IPS-11a (cell line): ENCODE data around the gene SPAG16.
"Not testable (repeated sequence)": the region's sequence is repeated elsewhere in the genome, so short reads cannot be mapped to it uniquely, and the experiment has no call there.

Experiments used
- H3K4me3 ChIP-seq: one replicate; pipeline ENCODE4 v1.5.1; 2013; ENCODE audit warnings: low read depth, low read length, control low read depth

Gene SPAG16

DNA sequence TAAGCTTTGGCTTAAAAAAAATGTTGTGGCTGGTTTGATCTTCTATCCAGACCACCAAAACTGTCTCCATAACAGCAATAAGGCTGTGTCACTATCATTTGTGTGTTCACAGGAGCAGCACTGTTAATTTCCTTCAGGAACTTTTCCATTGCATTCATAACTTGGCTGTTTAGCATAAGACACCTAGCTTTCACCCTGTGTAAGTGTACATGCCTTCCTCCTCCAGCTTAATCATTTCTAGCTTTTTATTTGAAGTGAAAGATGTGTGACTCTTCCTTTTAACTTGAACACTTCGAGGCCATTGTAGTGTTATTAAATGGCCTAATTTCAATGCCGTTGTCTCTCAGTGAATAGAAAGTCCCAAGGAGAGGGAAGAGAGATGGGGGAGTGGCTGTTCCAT lies 773.7 kb downstream of the SPAG16 start:
- H3K4me3 ChIP-seq: no peak overlapping the region

GRCh38 chr2:214062279-214062678 lies 778.0 kb downstream of the SPAG16 start:
- H3K4me3 ChIP-seq: not testable (repeated sequence)

- no peak overlapping the region for H3K4me3 ChIP-seq
Measured at GRCh38 chr2:214064471-214064870, 780.2 kb downstream of the SPAG16 start.

DNA sequence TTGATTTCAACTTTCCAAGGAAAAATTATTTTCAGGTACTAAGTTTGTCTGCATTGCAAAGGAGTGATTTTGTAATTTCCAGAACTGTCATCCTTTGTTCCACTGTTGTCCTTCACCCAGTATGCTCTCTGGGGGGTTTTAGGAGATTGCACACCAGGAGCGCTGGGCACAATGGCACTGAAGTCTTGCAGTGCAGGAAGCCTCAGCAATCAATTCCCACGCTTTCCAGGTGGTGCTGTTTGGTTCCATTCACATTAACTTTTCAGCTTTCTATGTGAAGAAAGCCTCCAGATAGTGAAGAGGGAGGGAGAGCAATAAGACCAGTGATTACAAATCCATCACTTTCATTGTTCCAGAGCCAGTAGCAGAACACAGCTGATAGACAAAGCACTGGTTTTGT lies 782.6 kb downstream of the SPAG16 start:
- H3K4me3 ChIP-seq: no peak overlapping the region

DNA sequence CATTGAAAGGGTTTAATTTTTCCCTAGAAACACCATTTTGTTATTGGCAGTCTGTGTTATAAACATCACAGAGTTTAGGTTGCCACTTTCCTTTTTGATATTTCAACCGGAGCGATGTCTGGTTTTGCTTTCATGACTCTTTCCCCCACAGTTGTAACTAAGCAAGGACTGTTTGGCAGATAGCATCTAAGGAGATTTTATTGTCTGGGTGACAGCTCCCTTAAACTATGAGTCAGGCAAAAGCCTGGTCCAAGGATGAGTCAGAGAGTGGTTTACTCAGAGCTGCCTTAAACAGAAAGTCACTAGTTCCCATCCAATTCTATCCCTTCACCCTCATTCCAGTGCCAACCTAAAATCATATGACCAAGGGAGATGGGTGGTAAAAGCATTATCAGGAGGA lies 785.0 kb downstream of the SPAG16 start:
- no peak overlapping the region for H3K4me3 ChIP-seq

DNA sequence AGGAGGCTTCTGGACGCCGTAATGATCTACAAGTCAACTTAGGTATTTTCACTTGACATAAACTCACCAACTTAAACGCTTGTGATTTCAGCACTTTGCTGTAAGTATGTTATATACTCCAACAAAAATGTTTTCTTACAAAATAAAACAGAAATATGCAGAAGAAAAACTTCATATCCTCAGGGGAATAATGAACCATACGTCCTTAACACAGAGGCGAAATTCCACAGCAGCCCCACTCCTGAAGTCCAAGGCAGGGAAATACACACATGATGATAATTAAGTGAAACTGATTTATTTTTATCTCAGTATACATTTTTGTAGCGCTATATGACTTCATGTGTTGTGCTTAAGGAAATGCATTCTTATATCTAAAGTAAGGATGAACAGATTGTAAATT lies 791.2 kb downstream of the SPAG16 start:
- no peak overlapping the region for H3K4me3 ChIP-seq

DNA sequence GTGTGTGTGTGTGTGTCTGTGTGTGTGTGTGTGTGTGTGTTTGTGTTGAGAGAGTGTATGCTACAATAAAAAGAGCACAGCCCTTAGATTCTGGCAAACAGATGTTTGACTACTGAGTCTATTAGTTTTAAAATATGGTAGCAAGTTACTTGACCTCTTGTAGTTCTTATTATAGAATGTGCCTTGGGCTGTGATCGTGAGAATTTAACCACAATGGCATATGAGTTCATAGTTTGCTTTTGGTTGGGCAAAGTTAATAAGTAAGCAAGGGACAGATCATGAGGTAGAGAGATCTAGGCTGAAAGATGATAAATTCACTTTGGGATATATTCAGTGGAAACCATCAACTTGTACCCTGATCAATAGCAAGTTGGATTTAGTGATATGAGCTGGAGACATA lies 792.3 kb downstream of the SPAG16 start:
- no peak overlapping the region for H3K4me3 ChIP-seq

GRCh38 chr2:214077727-214078126 lies 793.5 kb downstream of the SPAG16 start:
- no peak overlapping the region for H3K4me3 ChIP-seq

- no peak overlapping the region for H3K4me3 ChIP-seq
Measured at GRCh38 chr2:214079032-214079431, 794.8 kb downstream of the SPAG16 start.

DNA sequence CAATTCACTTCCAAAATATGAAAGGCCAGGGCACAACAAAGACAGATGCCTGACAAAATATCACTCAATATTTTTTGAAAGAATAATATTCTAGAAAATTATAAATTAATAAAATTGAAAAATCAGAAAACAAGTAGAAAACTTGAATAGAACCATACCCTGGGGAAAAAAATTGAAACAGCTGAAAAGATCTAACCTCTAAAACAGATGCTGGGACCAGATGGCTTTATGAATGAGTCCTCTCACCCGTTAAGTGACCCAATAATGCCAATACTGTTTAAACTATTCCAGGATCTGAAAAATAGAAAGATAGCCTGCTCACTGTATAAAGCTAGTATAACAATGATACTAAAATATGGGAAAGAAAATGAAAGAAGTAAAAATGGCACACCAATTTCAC lies 804.3 kb downstream of the SPAG16 start:
- no peak overlapping the region for H3K4me3 ChIP-seq

DNA sequence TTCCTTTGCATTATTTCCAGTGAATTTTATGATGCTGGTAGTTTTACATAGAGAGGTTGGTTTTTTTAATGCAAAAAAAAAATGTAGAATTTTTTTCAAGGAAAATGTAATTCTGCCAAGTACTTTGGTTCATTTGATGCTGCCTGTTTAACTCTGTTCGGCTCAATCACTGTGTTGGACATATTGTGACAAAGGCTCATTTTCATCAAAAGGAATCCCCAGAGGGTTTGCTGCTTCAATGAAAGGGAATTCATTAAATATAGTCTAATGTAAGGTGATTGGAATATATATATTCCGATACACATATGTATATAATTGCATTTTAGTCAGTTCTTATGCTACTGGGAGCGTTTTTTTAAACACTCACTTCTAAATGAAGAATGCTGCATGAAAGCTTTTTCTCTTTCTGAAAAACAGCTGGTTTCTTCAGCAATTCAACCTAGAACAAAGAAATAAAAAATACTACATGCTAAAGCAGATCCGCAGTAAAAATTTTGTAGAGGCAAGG lies 812.0 kb downstream of the SPAG16 start:
- H3K4me3 ChIP-seq: no peak overlapping the region

GRCh38 chr2:214098811-214099210 lies 814.5 kb downstream of the SPAG16 start:
- H3K4me3 ChIP-seq: no peak overlapping the region

DNA sequence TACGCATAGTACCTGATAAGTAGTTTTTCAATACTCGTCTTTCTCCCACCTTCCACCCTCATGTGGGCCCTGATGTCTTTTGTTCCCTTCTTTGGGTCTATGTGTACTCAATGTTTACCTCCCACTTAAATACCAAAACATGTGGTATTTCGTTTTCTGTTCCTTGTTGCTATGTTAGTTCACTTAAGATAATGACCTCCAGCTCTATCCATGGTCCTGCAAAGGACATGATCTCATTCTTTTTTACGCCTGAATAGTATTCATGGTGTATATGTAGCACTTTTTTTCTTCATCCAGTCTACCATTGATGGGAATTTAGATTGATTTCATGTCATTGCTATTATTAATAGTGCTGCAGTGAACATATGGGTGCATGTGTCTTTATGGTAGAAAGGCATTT lies 816.2 kb downstream of the SPAG16 start:
- no peak overlapping the region for H3K4me3 ChIP-seq

- H3K4me3 ChIP-seq: no peak overlapping the region
Measured at GRCh38 chr2:214103276-214104001, 819.2 kb downstream of the SPAG16 start.

GRCh38 chr2:214104219-214104618 lies 820.0 kb downstream of the SPAG16 start:
- no peak overlapping the region for H3K4me3 ChIP-seq

DNA sequence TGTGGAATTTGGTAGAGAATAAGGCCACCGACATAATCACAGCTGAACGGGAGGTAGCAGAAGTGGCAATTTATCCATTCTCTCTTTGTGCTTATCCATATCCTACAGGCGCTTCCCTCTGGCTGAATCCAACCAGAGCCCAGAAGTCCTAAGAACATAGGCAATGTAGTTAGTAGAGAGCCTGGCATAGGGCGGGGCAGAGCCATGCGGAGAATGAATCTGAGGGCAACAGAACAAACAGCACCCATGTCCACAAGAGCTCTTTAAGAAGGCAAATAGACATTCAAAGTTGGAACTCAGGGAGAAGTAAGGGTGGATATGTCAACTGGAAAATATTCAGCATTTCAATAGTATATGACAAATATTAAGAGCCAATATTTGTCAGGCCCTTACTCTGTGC lies 820.7 kb downstream of the SPAG16 start:
- H3K4me3 ChIP-seq: no peak overlapping the region

- no peak overlapping the region for H3K4me3 ChIP-seq
Measured at GRCh38 chr2:214107726-214108125, 823.5 kb downstream of the SPAG16 start.

- no peak overlapping the region for H3K4me3 ChIP-seq
Measured at GRCh38 chr2:214108598-214108997, 824.3 kb downstream of the SPAG16 start.

DNA sequence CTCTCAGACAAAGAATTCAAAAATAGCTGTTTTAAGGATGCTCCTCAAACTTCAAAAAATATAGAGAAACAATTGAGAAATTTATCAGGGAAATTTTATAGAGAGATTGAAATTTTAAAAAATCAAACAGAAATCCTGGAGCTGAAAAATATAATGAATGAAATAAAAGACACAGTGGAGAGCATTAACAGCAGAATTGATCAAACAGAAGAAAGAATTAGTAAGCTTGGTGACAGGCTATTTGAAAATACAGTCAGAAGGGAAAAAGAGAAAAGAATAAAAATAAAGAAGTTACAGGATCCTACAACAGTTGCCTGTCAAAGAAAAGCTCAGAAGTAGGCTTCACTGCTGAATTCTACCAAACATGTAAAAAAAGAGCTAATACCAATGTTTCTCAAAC lies 832.8 kb downstream of the SPAG16 start:
- H3K4me3 ChIP-seq: no peak overlapping the region

GRCh38 chr2:214126135-214126534 lies 841.9 kb downstream of the SPAG16 start:
- H3K4me3 ChIP-seq: no peak overlapping the region

- H3K4me3 ChIP-seq: no peak overlapping the region
Measured at GRCh38 chr2:214127170-214127569, 842.9 kb downstream of the SPAG16 start.

- no peak overlapping the region for H3K4me3 ChIP-seq
Measured at GRCh38 chr2:214127571-214127970, 843.3 kb downstream of the SPAG16 start.

DNA sequence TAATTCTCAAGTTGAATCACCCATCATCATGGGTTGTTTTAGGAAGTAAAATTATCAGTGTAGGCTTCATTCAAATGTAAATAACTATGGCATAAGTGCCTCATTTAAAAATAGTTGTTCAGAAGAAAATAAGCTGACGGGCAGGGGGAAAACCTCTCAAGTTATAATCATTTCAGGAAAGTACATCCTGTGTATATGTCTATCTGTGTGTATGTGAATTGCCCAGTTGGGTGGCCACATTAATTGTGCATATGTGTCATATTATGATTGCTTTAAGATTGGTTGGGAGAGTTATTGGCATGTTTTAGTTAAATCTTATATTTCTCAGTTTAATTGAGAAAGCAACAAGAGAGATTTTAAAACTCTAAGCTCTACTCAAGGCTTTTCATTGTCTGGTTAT lies 843.8 kb downstream of the SPAG16 start:
- no peak overlapping the region for H3K4me3 ChIP-seq
